ENCODE results near the gene ATG14. TPM values are rescaled to one million over a fixed set of nuclear protein-coding genes. Genes with fewer than 3 reads are reported as not detected.

The ATG14 gene
- total and polyA plus RNA-seq, 8 donors = 3.0 to 8.1 (median 4.7) TPM

GRCh38 chr14:55398679-55399078 lies 13.0 kb downstream of the ATG14 start:
- WGBS, 2 donors = 84 to 89% methylated on average over 5 of the region's 5 CpGs

GRCh38 chr14:55389330-55389729 lies 22.3 kb downstream of the ATG14 start:
- TF ChIP-seq CTCF (IDR thresholded peaks at IDR 0.05) = no peak
- FAIRE-seq (peak; percentile 63), DNase-seq (no peak), ATAC-seq (no peak)
- Histone ChIP-seq H3K9me3 (no peaks in the 10 kb centered on the region), H3K27ac (no peak overlapping the region), H3K4me3 (no peak overlapping the region), H3K36me3 (peaks cover 0 to 9% (median 0%) of the 10 kb centered on the region in 3 donors), H3K27me3 (no peaks in the 10 kb centered on the region), H3K4me1 (no peaks in the 10 kb centered on the region)
- 90 to 96% methylated on average over 4 of the region's 4 CpGs for WGBS, 2 donors
- intact Hi-C loops (cut with DNase I) = no loop called here

More at GRCh38 chr14:55398679-55399078, 13.0 kb downstream of the ATG14 start:
- no peak for TF ChIP-seq CTCF (IDR thresholded peaks at IDR 0.05)
- no peak for FAIRE-seq
- peaks cover 0 to 11% (median 0%) of the 10 kb centered on the region in 3 donors for H3K4me1 ChIP-seq
- intact Hi-C loops (cut with DNase I) = no loop called here
- peaks cover 0 to 7% (median 0%) of the 10 kb centered on the region in 3 donors for H3K36me3 ChIP-seq
- H3K27ac ChIP-seq = peak overlapping the region in 1 of 4 donors; percentile 33
- H3K4me3 ChIP-seq = no peak overlapping the region
- ATAC-seq = peak in 3 of 4 donors; percentile 38 to 76 (median 42)
- DNase-seq = no peak
- no peaks in the 10 kb centered on the region for H3K9me3 ChIP-seq
- H3K27me3 ChIP-seq = no peaks in the 10 kb centered on the region

GRCh38 chr14:55388160-55388559 lies 23.5 kb downstream of the ATG14 start:
- Histone ChIP-seq H3K36me3 (peaks cover 0 to 9% (median 0%) of the 10 kb centered on the region in 3 donors), H3K9me3 (no peaks in the 10 kb centered on the region), H3K27ac (no peak overlapping the region), H3K4me3 (no peak overlapping the region), H3K27me3 (no peaks in the 10 kb centered on the region), H3K4me1 (no peaks in the 10 kb centered on the region)
- no peak for DNase-seq
- intact Hi-C loops (cut with DNase I) = no loop called here
- ATAC-seq = no peak
- FAIRE-seq = no peak
- no peak for TF ChIP-seq CTCF (IDR thresholded peaks at IDR 0.05)

- intact Hi-C loops (cut with DNase I) = no loop called here
- H3K27ac ChIP-seq = no peak overlapping the region
- FAIRE-seq = no peak
- H3K9me3 ChIP-seq = no peaks in the 10 kb centered on the region
- DNase-seq = no peak
- H3K36me3 ChIP-seq = peaks cover 0 to 10% (median 0%) of the 10 kb centered on the region in 3 donors
- H3K4me1 ChIP-seq = no peaks in the 10 kb centered on the region
- H3K4me3 ChIP-seq = no peak overlapping the region
- H3K27me3 ChIP-seq = no peaks in the 10 kb centered on the region
- ATAC-seq = no peak
- no peak for TF ChIP-seq CTCF (IDR thresholded peaks at IDR 0.05)
- 95 to 97% methylated on average over 4 of the region's 4 CpGs for WGBS, 2 donors
Observed at GRCh38 chr14:55387121-55387520, 24.5 kb downstream of the ATG14 start.

- Histone ChIP-seq H3K36me3 (peaks cover 0 to 18% (median 0%) of the 10 kb centered on the region in 3 donors), H3K27me3 (no peaks in the 10 kb centered on the region), H3K4me1 (no peaks in the 10 kb centered on the region), H3K9me3 (no peaks in the 10 kb centered on the region), H3K4me3 (no peak overlapping the region), H3K27ac (no peak overlapping the region)
- intact Hi-C loops (cut with DNase I) = no loop called here
- no peak for TF ChIP-seq CTCF (IDR thresholded peaks at IDR 0.05)
- FAIRE-seq = no peak
- 81 to 84% methylated on average over 6 of the region's 6 CpGs for WGBS, 2 donors
- DNase-seq = no peak
- ATAC-seq = no peak
Observed at GRCh38 chr14:55386037-55386808, 25.4 kb downstream of the ATG14 start.

Data from pancreas (tissue), 10 donors.